Measurements from ENCODE around the gene IQSEC3. TPM values are rescaled to one million over a fixed set of nuclear protein-coding genes. Genes with fewer than 3 reads are reported as not detected.

The IQSEC3 gene
- total and polyA plus RNA-seq, 2 experiments from 2014 or later, result 0.70 to 2.7 TPM

GRCh38 chr12:96543-96942 is 30.0 kb downstream of the IQSEC3 start:
- H3K36me3 ChIP-seq (replicated peaks; ENCODE audit: insufficient read depth, low read depth), result no peaks in the 10 kb centered on the region
- peak overlapping the region; percentile 86 for H3K27ac ChIP-seq
- H3K4me2 ChIP-seq, result no peak overlapping the region
- no peak overlapping the region for H3K4me3 ChIP-seq
- TF ChIP-seq CTCF (IDR thresholded peaks at IDR 0.05; ENCODE audit: poor library complexity) (no peak), EZH2 (IDR thresholded peaks at IDR 0.05; ENCODE audit: borderline replicate concordance) (no peak)
- H2AFZ ChIP-seq, result no peak overlapping the region
- no peaks in the 10 kb centered on the region for H4K20me1 ChIP-seq (ENCODE audit: insufficient read depth, poor library complexity, severe bottlenecking)
- H3K79me2 ChIP-seq, result no peaks in the 10 kb centered on the region
- no peaks in the 10 kb centered on the region for H3K9me3 ChIP-seq (ENCODE audit: low read depth)
- WGBS (ENCODE audit: low lambda C conversion rate, missing lambda C conversion rate), result 100% methylated on average over 1 of the region's 1 CpG
- peaks cover 3% of the 10 kb centered on the region for H3K27me3 ChIP-seq
- no peak for DNase-seq (ENCODE audit: low spot score)
- H3K4me1 ChIP-seq (ENCODE audit: insufficient read depth), result peaks cover 27% of the 10 kb centered on the region
- no peaks in the 10 kb centered on the region for H3K9me2 ChIP-seq (replicated peaks; ENCODE audit: insufficient read depth)

- H3K4me1 ChIP-seq (ENCODE audit: insufficient read depth), result peaks cover 27% of the 10 kb centered on the region
- H3K27me3 ChIP-seq, result peaks cover 3% of the 10 kb centered on the region
- 19% methylated on average over 12 of the region's 12 CpGs for WGBS (ENCODE audit: low lambda C conversion rate, missing lambda C conversion rate)
- no peaks in the 10 kb centered on the region for H4K20me1 ChIP-seq (ENCODE audit: insufficient read depth, poor library complexity, severe bottlenecking)
- no peaks in the 10 kb centered on the region for H3K79me2 ChIP-seq
- peak overlapping the region; percentile 86 for H3K27ac ChIP-seq
- peak overlapping the region; percentile 68 for H3K4me2 ChIP-seq
- H3K36me3 ChIP-seq (replicated peaks; ENCODE audit: insufficient read depth, low read depth), result no peaks in the 10 kb centered on the region
- H3K4me3 ChIP-seq, result no peak overlapping the region
- H3K9me3 ChIP-seq (ENCODE audit: low read depth), result no peaks in the 10 kb centered on the region
- DNase-seq (ENCODE audit: low spot score), result peak; percentile 34
- H2AFZ ChIP-seq, result peak overlapping the region; percentile 40
- H3K9me2 ChIP-seq (replicated peaks; ENCODE audit: insufficient read depth), result no peaks in the 10 kb centered on the region
- TF ChIP-seq CTCF (IDR thresholded peaks at IDR 0.05; ENCODE audit: poor library complexity), result no peak
- TF ChIP-seq EZH2phosphoT487 (IDR thresholded peaks at IDR 0.05; ENCODE audit: low read depth, severe bottlenecking, unreplicated experiment), result no peak
- TF ChIP-seq EZH2 (IDR thresholded peaks at IDR 0.05; ENCODE audit: borderline replicate concordance), result no peak
Measured at GRCh38 chr12:98924-99352, 32.4 kb downstream of the IQSEC3 start.

- Histone ChIP-seq H3K4me3 (no peak overlapping the region), H3K27me3 (peaks cover 3% of the 10 kb centered on the region), H2AFZ (peak overlapping the region; percentile 40), H3K9me3 (ENCODE audit: low read depth) (no peaks in the 10 kb centered on the region), H3K36me3 (replicated peaks; ENCODE audit: insufficient read depth, low read depth) (no peaks in the 10 kb centered on the region), H3K4me2 (peak overlapping the region; percentile 68), H3K27ac (peak overlapping the region; percentile 86), H4K20me1 (ENCODE audit: insufficient read depth, poor library complexity, severe bottlenecking) (no peaks in the 10 kb centered on the region), H3K79me2 (no peaks in the 10 kb centered on the region), H3K9me2 (replicated peaks; ENCODE audit: insufficient read depth) (no peaks in the 10 kb centered on the region), H3K4me1 (ENCODE audit: insufficient read depth) (peaks cover 27% of the 10 kb centered on the region)
- 24% methylated on average over 13 of the region's 13 CpGs for WGBS (ENCODE audit: low lambda C conversion rate, missing lambda C conversion rate)
- TF ChIP-seq CTCF (IDR thresholded peaks at IDR 0.05; ENCODE audit: poor library complexity) (no peak), EZH2 (IDR thresholded peaks at IDR 0.05; ENCODE audit: borderline replicate concordance) (no peak), EZH2phosphoT487 (IDR thresholded peaks at IDR 0.05; ENCODE audit: low read depth, severe bottlenecking, unreplicated experiment) (no peak)
- peak; percentile 47 for DNase-seq (ENCODE audit: low spot score)
Measured at GRCh38 chr12:99605-100004, 33.0 kb downstream of the IQSEC3 start.
